Ovary (tissue), 3 donors: ENCODE results near the gene OPN3.
A peak's percentile ranks its signal among the peaks of the same experiment; 100 is the strongest.

ENCODE experiments used
- POLR2A ChIP-seq: fragments of 450-650 bp; IDR thresholded peaks from one replicate; pipeline ENCODE4 v1.6.1; 2017; ENCODE audit warnings: antibody characterized with exemption, mild to moderate bottlenecking, moderate library complexity
- TF ChIP-seq, protein P1 (sequence below), 3 donors: fragments of 450-650 bp in 2 of 3; fragments of 200-600 bp in 1 of 3; IDR thresholded peaks; one replicate each; pipeline versions ENCODE4 v1.5.1 to v1.8.0; 2016 to 2022; ENCODE audit warnings: antibody characterized with exemption in 3 of 3, mild to moderate bottlenecking in 1 of 3
- donor health status: DM: no; HTN: no; CAD: no.

- TF ChIP-seq, protein P1, sequence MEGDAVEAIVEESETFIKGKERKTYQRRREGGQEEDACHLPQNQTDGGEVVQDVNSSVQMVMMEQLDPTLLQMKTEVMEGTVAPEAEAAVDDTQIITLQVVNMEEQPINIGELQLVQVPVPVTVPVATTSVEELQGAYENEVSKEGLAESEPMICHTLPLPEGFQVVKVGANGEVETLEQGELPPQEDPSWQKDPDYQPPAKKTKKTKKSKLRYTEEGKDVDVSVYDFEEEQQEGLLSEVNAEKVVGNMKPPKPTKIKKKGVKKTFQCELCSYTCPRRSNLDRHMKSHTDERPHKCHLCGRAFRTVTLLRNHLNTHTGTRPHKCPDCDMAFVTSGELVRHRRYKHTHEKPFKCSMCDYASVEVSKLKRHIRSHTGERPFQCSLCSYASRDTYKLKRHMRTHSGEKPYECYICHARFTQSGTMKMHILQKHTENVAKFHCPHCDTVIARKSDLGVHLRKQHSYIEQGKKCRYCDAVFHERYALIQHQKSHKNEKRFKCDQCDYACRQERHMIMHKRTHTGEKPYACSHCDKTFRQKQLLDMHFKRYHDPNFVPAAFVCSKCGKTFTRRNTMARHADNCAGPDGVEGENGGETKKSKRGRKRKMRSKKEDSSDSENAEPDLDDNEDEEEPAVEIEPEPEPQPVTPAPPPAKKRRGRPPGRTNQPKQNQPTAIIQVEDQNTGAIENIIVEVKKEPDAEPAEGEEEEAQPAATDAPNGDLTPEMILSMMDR (IDR thresholded peaks at IDR 0.05): no peak
- TF ChIP-seq POLR2A: peak; percentile 63
These were observed at the start of gene OPN3, which contains the start of gene CHML for GRCh38 chr1:241640149-241640866.
